Measurements from ENCODE around the gene CCDC92. TPM values are rescaled to one million over a fixed set of nuclear protein-coding genes. Genes with fewer than 3 reads are reported as not detected.

The CCDC92 gene
- total RNA-seq, 1 donor: 8.2 TPM

DNA sequence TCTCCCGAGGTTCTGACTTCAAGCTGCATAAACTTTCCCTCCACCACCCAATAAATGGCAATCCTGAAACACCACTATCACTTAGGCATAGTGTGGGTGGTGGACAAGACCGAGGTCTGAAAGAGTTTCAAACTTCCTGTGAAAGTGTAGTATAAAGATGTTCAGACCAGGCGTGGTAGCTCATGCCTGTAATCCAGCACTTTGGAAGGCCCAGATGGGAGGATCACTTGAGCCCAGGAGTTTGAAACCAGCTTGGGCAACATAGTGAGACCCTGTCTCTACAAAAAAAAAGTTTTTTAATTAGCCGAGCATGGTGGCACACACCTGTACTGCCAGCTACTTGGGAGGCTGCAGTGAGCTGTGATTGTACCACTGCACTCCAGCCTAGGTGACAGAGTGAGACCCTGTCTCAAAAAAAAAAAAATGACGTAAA lies 61.9 kb downstream of the CCDC92 start:
- no peak for DNase-seq (ENCODE audit: low read depth)
- no peak for TF ChIP-seq CTCF (IDR thresholded peaks at IDR 0.05; ENCODE audit: insufficient read depth, low read depth, low read length)
- no peak overlapping the region for H3K4me3 ChIP-seq (ENCODE audit: low read depth, low read length)

DNA sequence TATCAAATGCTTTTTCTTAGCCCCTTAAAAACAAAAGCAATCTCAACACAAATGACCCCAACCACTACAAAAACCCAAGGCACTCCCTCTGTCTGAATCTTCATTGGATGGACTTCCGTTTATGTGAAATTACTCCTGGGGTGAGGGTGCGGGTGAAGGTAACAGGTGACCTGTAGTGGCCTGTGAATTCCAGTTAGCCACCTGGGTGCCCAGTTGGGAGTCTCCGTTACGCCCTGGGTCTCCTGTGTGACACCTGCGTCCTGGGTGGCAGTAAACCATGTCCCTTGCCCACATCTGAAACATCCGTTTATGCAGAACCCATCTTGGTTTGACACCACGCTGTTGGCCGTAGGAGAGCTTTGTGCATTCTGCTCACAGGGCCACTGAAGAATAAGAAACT lies 62.6 kb downstream of the CCDC92 start:
- no peak for TF ChIP-seq CTCF (IDR thresholded peaks at IDR 0.05; ENCODE audit: insufficient read depth, low read depth, low read length)
- H3K4me3 ChIP-seq (ENCODE audit: low read depth, low read length): no peak overlapping the region
- DNase-seq (ENCODE audit: low read depth): no peak

- DNase-seq (ENCODE audit: low read depth): no peak
- TF ChIP-seq CTCF (IDR thresholded peaks at IDR 0.05; ENCODE audit: insufficient read depth, low read depth, low read length): no peak
- H3K4me3 ChIP-seq (ENCODE audit: low read depth, low read length): no peak overlapping the region
These were observed 63.5 kb downstream of the CCDC92 start for GRCh38 chr12:123908884-123909725.

DNA sequence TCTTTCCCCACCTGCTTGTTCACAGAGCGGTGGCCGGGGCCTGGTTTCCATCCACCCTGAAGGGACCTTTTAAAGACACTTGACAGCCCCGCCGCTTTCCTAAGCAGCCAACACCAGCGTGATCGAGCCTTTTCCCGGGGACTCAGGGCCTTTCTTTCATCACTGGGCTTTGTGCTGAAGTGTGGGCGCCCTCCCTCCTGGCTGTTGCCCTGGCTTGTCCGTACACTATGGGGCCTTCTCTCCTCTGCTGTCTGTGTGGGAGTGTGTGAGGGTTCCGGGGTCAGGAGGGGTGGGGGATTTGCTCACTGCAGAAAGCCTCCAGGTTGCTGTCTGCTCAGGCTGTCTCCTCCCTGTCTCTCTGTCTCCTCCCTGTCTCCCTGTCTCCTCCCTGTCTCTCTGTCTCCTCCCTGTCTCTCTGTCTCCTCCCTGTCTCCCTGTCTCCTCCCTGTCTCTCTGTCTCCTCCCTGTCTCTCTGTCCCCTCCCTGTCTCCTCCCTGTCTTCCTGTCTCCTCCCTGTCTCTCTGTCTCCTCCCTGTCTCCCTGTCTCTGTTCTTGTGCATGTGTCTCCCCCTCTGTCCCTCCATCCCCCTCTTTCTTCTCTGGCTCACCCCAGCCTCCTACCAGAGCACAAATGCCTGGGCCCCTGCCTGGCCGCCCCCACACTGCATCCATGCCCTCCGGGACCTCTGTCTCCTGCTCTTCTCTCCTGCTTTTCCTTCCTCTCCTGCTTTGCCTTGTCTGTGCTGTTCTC lies 64.7 kb downstream of the CCDC92 start:
- no peak for TF ChIP-seq CTCF (IDR thresholded peaks at IDR 0.05; ENCODE audit: insufficient read depth, low read depth, low read length)
- no peak overlapping the region for H3K4me3 ChIP-seq (ENCODE audit: low read depth, low read length)
- DNase-seq (ENCODE audit: low read depth): peak; percentile 33

GRCh38 chr12:123906711-123907420 lies 65.8 kb downstream of the CCDC92 start:
- no peak overlapping the region for H3K4me3 ChIP-seq (ENCODE audit: low read depth, low read length)
- DNase-seq (ENCODE audit: low read depth): no peak
- no peak for TF ChIP-seq CTCF (IDR thresholded peaks at IDR 0.05; ENCODE audit: insufficient read depth, low read depth, low read length)

GRCh38 chr12:123905319-123905925 lies 67.2 kb downstream of the CCDC92 start:
- DNase-seq (ENCODE audit: low read depth): peak; percentile 87
- peak; percentile 79 for TF ChIP-seq CTCF (IDR thresholded peaks at IDR 0.05; ENCODE audit: insufficient read depth, low read depth, low read length)
- H3K4me3 ChIP-seq (ENCODE audit: low read depth, low read length): no peak overlapping the region
